Right ventricle myocardium inferior (tissue), 1 donor: ENCODE measurements around the gene TSPAN7. TPM values are rescaled to one million over a fixed set of nuclear protein-coding genes. Genes with fewer than 3 reads are reported as not detected.

Experiments used
- ATAC-seq: fragments of 200-7000 bp; cut with Tn5 transposase; one replicate; pipeline ENCODE4 v1.9.1; 2020; ENCODE audit warnings: mild to moderate bottlenecking, moderate library complexity
- DNase-seq: peaks from one replicate; pipeline ENCODE4 v3.0.0; 2021; ENCODE audit errors: missing footprints
- intact Hi-C: fragments of 100-400 bp; cut with DNase I; formaldehyde crosslinking; loops from one replicate; pipeline ENCODE4 v1.11.0; 2022
- total RNA-seq: library from RNA; stranded (reverse); fragmentation: NEBNext Ultra II Directional; extraction: Animal tissue kit (Norgen Biotek cat#: 25700); gene quantifications from one replicate; pipeline ENCODE4 v1.2.1, GENCODE V29; 2021
- donor health status: DM: no; HTN: yes; CAD: no; lungs with severe emphysema.

TSPAN7 gene
- total RNA-seq, 1 donor from 2014 or later = 26.5 TPM

DNA sequence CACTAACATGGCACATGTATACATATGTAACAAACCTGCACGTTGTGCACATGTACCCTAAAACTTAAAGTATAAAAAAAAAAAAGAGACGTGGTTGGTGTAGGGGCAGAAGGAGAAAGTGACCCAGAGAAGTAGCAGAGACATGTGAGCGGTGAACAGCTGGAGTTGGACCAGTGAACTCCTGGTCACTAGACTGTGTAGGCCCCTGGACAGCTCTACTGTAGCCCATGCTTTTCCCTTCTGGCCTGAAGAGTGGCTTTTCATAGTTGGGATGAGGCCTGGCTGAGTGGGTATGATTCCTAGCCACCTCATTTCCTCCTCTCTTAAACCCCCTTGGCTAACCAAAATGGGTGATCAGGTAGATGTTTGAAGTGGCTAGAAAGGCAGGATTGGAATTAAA, 16.4 kb downstream of the TSPAN7 start:
- intact Hi-C loops = no loop called here
- ATAC-seq (no peak), DNase-seq (no peak)

DNA sequence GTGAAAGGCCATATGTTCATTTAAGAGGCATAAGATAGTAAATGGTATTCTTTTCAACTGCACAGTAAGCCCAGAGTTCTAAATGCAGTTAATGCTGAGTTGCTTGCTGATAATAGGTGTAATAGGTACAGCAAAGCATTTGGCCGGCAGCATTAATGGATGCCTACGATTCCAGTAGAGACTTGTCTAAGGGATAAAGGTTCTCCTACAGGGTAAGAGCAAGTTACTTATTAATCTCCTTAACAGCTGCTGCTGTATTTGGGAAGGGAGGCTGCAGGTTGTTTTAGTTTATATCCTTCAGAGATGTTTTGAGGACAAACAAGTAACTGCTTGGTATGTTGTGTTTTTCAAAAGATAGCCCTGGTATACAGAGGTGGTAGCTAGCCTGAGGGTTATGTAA, 16.8 kb downstream of the TSPAN7 start:
- intact Hi-C loops = no loop called here
- no peak for DNase-seq
- ATAC-seq = no peak

DNA sequence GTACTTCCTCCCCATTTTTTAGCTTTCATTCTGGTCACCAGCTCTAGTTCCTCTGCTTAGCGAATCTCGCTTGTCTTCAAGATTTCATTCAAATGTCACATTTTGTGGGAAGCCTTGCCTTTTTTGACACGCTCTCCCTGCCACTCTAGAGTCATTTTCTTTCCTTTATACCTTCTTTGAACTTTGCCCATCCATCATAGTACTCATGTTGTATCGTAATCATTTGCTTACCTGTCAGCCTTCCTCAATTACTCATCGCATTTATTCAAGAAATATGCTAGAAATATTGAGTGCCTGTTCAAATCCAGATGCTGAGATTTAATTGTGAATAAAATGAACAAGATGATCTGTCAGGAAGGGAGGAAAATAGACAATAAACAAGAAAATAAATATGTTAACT, 21.8 kb downstream of the TSPAN7 start:
- ATAC-seq (no peak), DNase-seq (no peak)
- intact Hi-C loops = no loop called here

DNA sequence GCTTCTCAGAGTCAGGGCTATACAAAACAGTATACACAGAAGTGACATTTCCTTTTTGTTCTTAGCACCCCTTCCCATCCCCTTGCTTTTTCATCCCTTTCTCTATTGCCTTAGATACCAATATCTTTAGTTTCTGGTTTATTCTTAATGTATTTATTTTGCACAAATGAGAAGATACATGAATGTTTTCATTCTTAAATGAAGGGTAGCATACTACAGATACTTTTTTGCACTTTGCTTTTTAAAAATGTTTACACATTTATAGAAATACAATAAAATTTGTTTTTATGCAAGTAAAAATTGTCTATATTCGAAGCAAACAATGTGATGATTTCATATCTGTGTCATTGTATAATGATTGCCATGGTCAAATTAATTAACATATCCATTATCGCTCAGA, 33.1 kb downstream of the TSPAN7 start:
- intact Hi-C loops = no loop called here
- DNase-seq (no peak), ATAC-seq (no peak)

DNA sequence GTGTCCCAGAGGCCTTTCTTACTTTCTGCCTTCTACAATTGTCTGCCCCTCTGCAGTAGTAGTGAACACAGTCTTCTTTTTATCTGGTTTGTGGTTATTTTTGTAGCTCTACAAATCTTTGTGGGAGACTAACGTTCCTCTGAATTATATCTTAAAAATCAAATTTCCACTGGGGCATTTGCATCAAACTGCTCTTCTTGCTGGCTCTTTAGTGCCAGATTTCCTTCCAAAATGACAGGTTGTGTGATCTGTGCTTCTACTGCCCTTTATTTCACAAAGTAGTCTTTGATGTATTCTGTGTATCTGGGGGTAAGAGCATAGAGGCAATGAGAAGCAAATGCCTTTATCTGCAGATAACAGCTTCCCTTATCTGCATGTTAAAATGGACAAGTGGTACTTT, 34.5 kb downstream of the TSPAN7 start:
- DNase-seq (no peak), ATAC-seq (no peak)
- intact Hi-C loops = no loop called here

DNA sequence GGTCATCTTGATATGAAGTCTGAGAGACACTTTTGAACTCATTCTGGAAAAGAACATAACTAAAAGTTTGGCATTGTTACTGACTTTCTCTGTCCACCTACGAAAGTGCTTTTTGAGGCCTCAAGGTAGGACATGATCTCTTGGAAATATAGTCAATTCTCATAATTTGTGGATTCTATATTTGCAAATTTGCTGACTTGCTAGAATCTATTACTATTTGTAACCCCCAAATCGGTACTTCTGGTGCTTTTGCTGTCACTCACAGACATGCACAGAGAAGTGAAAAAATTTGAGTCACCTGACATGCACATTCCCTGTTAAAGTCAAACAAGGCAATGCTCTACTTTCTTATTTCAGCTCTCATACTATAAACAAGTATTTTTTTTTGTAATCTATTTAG, 35.6 kb downstream of the TSPAN7 start:
- intact Hi-C loops = no loop called here
- DNase-seq = no peak

DNA sequence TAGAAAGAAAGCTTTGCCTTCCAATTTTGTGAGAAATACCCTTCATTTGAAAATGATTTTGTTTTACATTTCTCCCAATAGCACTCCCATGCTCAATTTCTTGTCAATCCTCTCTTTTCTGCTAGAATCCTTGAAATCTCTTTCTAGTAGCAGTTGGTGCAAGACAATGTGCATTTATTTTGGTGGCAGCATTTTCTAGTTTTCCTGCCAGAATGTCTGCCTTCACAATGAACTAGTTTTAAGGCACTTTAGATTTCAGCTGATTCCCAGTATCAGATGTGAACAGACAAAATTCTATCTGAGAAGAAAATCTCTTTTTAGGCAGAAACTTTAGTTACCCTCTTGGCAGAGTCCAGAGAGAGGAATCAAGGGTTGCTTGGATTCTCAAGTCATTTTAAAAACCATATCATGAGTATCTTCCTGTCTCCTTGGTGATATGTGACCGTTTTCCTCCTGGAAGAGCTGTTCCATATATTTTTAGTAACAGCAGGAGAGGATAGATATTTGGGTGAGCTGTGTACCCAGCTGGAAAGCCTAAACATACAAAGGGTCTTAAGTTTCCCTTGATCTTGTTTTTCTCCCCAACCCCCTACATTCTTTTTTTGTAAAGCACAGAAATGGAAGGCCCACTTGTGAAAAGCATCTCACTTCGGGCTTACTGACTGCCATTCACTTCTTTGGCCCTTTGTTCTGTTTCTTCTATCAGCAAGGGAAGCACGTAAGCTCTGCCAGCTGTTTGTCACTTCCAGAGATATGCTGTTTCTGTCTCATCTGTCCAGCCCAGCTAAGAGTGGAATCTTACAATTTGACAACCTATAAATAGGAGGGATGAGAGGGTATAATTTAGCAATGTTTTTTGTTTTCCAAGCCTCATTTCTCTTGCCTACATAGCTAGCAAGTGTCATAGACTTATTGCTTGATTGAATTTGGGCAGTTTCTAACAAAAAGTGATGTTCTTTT, 38.7 kb downstream of the TSPAN7 start:
- no peak for ATAC-seq
- intact Hi-C loops = no loop called here
- DNase-seq = no peak

More for the DNA sequence above, 35.6 kb downstream of the TSPAN7 start:
- no peak for ATAC-seq

DNA sequence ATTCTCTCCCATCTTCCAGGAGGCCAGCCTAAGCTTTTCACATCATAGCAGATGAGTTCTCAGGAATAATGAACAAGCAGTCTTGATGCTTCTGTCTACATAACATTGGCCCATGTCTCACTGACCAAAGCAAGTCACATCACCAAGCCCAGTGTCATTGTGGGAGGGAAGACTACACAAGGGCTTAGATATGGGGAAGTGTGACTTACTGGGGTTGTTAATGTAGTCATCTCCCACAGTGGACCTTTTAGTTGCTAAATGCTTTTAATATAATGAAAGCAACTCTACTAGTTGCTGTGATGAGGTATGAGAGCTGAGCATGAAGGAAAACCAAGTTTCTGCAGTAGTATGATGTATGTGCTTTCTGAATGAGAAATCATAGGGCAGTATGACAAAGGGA, 40.5 kb downstream of the TSPAN7 start:
- no peak for DNase-seq
- intact Hi-C loops = no loop called here
- ATAC-seq = no peak

DNA sequence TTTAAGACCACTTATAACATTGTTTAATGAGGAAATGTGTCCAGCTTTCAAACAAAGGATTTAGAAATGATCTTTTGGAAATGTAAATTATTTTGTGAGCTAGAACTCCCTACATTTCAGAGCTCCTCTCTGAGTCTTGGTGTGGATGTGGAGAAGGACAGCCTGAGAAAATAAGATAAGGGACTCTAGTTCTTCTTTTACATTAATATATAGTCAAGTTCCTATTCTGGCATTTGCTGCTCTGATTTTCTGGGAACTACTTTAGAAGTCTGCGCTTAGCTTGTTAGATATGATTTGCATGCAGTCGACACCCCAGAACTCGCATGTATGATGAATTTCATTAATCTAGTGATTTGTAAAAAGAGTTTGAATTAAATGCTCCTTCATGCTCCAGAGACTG, 45.5 kb downstream of the TSPAN7 start:
- DNase-seq = no peak
- intact Hi-C loops = no loop called here
- no peak for ATAC-seq

DNA sequence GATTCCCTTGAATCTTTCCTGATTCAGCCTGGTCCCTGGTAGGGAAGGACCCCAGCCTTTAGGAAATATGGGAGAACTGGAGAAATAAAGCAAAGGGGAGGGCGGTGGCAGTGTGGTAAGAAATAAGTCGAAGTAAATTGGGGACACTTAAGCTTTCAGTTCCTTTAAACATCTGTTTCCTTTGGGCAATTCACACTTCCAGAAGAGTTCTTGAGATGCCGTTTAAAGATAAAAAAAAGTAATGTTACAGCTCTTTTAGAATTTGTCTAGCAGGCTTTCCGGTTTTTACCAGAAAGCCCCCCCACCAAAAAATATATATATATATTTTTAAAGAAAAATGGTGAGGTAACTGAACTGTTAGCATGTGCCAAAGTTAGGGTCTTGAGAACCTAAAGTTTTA, 46.6 kb downstream of the TSPAN7 start:
- no peak for ATAC-seq
- DNase-seq = no peak
- intact Hi-C loops = no loop called here

DNA sequence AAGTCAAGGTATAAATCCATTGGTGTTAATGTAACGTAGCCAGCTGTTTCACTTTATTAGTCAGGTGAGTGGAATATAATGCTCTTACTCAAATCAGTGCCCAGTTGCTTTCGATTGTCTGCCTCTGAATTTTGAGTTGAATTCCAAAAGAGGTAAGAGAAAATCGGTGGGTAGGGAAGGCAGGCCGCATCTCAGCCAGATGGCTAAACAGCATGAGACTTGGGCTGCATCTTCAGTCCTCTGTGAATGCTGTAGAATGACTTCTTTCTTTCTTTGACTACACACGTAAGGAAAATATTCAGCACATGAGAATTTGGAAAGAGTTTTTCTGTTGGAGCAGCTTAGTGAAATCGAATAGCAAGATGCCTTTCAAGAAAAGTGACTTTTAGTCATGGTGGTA, 49.5 kb downstream of the TSPAN7 start:
- intact Hi-C loops = no loop called here

DNA sequence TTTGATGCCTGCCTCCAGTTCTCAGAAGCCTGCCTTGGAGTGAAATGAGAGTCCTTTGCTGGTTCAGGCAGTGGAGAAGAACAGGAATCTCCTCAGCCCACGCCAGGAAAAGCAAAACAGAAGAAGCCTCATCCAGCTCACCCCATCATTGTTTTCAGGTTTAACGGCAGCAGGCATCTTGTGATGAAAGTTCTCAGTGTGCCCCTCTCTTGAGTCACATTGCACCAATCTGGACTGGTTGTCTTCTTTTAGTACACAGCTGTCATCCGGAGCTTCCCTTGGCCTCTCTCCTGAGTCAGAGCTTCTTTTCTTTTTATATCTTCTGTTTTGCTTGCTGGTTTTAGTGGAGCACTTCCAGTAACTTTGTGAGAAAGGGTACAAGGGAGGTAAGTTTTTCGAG, 50.9 kb downstream of the TSPAN7 start:
- no peak for ATAC-seq
- DNase-seq = no peak
- intact Hi-C loops = no loop called here

More for the DNA sequence above, 49.5 kb downstream of the TSPAN7 start:
- DNase-seq (no peak), ATAC-seq (no peak)

DNA sequence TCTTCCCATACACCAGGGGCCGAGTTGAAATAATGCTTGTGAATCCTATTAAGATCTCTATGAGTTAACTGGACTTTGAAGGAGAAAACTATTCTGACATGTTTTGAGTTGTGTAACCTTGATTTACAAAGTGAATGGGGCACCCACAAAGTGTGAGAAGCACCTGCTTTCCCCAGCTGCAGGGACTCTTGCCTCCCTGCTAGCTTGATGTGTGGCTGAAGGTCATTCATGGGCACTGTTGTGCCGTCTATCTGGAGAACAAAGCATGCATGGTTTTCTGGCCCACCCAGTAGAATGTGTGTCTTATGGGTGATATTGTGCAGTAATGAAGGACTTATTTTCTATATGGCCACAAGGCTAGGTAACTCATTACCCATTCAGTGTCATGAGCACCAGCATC, 53.1 kb downstream of the TSPAN7 start:
- intact Hi-C loops = no loop called here
- no peak for DNase-seq
- no peak for ATAC-seq

DNA sequence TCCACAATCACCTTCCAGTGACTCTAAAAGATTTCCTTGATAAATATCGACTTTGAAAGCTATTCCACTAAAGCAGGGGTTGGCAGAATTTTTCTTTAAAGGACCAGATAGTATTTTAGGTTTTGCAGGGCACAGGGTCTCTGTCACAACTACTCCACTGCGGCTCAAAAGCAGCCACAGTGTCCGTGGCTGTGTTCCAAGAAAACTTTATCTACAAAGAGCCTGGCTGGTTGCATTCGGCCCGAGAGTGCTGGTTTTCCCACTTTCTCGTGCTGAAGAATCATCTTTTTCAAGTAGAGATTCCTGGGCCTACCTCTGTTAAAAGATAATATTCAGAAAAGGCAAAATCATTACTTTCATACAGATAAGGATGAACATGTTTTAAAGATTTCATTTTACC, 55.6 kb downstream of the TSPAN7 start:
- no peak for DNase-seq
- intact Hi-C loops = no loop called here
- ATAC-seq = no peak

DNA sequence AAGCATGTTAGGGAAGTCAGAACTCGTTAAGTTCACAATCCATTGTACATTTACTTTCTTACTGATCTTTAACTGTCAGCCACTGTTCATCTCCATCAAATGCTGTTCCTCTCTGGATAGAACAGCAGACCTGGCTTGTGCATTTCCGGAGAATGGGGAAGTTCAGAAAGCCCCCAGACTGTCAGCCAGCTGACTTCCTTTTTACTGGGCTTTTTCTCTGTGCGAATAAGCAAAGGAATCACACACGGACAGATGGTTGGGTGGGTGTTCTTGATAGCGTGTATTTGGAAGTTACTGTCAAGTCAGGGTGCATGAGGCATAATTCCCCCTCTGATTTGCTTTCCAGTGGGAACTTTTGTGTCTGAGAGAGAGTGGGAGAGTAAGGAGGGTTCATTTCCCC, 56.8 kb downstream of the TSPAN7 start:
- no peak for DNase-seq
- intact Hi-C loops = no loop called here
- no peak for ATAC-seq

DNA sequence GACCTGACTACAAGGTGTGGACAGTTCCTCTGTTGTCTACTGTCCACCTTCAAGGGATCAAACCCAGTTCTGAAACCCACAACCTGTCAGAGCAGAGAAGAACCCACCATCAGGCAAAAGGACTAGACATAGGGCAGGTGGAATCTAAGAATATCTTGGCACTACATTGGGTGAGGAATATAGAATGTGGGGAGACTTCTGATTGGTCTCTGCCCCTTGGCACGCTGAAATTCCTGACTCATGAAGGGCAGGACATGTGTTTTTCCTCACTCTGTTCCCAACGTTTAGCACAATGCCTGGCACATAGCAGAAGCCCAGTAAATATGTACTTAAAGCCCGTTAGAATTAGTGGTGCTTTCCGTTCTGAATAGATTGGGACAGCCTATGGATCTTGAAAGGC, 59.3 kb downstream of the TSPAN7 start:
- ATAC-seq (no peak), DNase-seq (no peak)
- intact Hi-C loops = no loop called here

DNA sequence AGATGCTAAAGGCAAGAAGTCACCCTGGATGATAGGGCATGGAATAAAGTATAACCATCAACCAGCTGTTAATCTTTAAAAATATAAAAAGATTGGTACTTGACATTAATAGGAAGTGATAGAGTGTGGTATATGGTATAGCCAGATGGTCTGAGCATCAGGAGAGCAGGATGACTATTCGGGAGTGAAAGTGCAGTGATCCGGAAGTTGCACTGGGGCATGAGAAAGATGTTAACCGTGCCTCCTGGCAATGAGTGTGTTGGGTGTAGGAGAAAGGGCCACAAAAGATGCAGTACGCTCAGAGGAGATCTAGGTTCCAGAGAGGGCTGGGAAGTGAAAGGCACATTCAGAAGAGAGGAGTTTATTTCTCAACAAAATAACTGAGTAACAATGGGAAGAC, 65.0 kb downstream of the TSPAN7 start:
- intact Hi-C loops = no loop called here
- no peak for DNase-seq
- no peak for ATAC-seq

DNA sequence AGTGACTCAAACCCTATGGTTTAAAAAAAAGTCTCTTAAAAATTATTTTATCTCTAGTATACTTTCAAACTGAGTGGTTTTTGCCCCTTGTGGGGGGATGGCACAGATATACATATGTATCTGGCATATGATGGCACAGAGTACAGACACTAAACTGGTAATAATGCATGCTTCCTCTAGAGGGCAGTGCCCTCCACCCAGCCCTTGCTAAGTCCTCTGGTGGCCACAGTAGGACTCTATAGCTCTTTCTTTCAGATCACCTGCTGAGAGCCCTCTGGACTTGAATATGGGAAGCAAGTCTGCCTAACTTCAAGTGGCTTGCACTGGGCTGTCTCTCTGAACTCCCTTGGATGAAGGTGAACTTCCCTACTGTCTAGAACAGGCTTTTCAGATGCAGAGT, 66.3 kb downstream of the TSPAN7 start:
- ATAC-seq = no peak
- intact Hi-C loops = no loop called here
- DNase-seq = no peak

DNA sequence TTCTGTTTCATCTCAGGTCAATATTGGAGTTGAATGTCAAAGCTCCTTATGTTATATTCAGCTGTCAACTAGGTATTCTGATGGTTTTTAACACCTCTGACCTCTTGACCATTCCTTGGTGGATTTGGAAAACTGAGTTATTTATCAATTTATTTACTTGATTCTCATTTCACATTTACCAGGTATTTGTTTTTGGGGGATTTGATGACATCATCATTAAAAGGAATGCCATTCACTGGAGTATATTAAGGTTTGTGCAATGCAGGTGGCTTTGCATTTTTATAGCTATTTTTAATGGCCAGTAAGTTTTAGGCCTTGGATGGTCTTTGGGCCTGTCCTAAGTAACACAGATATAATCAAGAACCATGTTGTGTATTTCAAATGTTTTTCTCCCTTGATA, 67.2 kb downstream of the TSPAN7 start:
- no peak for DNase-seq
- intact Hi-C loops = no loop called here
- no peak for ATAC-seq

DNA sequence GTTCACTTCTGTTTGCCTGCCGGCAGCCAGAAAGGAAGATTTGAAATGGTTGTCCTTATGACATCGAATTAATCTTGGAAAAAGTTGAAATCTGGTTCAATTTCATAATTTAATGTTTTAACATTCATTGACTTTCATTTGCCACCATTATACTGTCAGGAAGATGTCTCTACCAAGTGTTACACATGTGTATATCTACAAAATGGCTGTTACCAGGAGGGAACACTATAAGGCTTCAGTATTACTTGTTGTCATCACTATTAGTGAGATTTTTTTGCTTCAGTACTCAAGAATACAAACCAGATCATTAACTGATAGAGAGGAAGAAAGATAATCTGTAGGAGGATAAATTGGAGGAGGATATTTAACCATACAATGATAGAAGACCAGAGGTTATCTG, 71.2 kb downstream of the TSPAN7 start:
- no peak for DNase-seq
- no peak for ATAC-seq
- intact Hi-C loops = no loop called here

DNA sequence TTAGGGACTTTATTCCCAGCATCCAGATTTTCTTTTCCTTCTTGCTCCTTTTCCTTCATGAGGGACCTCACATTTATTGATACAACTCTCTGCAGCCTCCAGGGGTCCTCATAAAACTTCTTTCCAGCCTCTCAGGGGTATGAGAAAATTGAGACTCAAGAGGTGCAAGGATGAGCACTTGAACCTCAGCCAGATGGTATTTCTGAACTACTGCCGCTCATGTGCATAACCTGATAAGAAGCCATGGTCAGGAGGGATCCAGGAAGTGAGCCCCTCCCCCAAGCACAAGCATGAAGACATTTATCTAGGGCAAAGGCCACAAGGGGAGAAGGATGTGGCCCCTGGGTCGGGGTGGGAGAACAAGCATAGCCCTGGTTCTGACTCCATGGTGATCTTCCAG, 73.3 kb downstream of the TSPAN7 start:
- intact Hi-C loops = no loop called here
- ATAC-seq (no peak), DNase-seq (no peak)
